GM12878 (cell line): Measurements from ENCODE around the gene CCDC15. TPM values are rescaled to one million over a fixed set of nuclear protein-coding genes. Genes with fewer than 3 reads are reported as not detected.

Source experiments
- ASH2L ChIP-seq: fragments of 300-600, 200-600 bp; sonication (generic); IDR thresholded peaks from 2 replicates; pipeline ENCODE4 v1.6.1; 2017; ENCODE audit warnings: low read depth, mild to moderate bottlenecking, borderline replicate concordance
- CBFB ChIP-seq: IDR thresholded peaks from 2 replicates; pipeline ENCODE4 v1.6.1; 2016; ENCODE audit warnings: antibody characterized with exemption, low read depth
- GABPA ChIP-seq: IDR thresholded peaks from 2 replicates; pipeline ENCODE4 v1.6.1; 2014; ENCODE audit warnings: antibody characterized with exemption, low read depth, mild to moderate bottlenecking, inconsistent platforms
- HSF1 ChIP-seq: fragments of 150-350 bp; IDR thresholded peaks from 2 replicates; pipeline ENCODE4 v1.6.1; 2014; ENCODE audit warnings: mild to moderate bottlenecking, low read depth, low read length
- REST ChIP-seq: IDR thresholded peaks from 2 replicates; pipeline ENCODE4 v1.6.1; 2012; ENCODE audit warnings: mild to moderate bottlenecking, low read depth, low read length
- SP1 ChIP-seq: IDR thresholded peaks from one replicate; pipeline ENCODE4 v1.6.1; 2011; ENCODE audit warnings: low read depth, low read length
- STAT1 ChIP-seq: fragments of 450-650 bp; conservative IDR thresholded peaks from 2 replicates; pipeline ENCODE4 v1.6.1; 2014; ENCODE audit warnings: antibody characterized with exemption, mild to moderate bottlenecking
- STAT3 ChIP-seq: IDR thresholded peaks from 2 replicates; pipeline ENCODE4 v1.6.1; 2011; ENCODE audit warnings: low read depth, low read length, improper control_type of control experiment
- ZNF24 ChIP-seq: fragments of 450-650 bp; IDR thresholded peaks from 2 replicates; pipeline ENCODE4 v1.6.1; 2017; ENCODE audit warnings: antibody characterized with exemption, mild to moderate bottlenecking
- ZNF384 ChIP-seq: IDR thresholded peaks from 2 replicates; pipeline ENCODE4 v1.6.1; 2012; ENCODE audit warnings: low read depth, mild to moderate bottlenecking, low read length, improper control_type of control experiment, borderline replicate concordance
- polyA plus RNA-seq, 11 experiments: library from polyadenylated mRNA; depleted of rRNA in 4 of 11; unstranded in 6 of 11; stranded (reverse) in 5 of 11; fragments of >200 nt; fragmentation: Nextera tagmentation in 4 of 11; fragmentation: Illumina TruSeq in 1 of 11; extraction: Ambion mirVana in 4 of 11; extraction: Trizol in 1 of 11; gene quantifications; 1 replicate in 1 of 11; 2 replicates in 10 of 11; pipeline versions ENCODE4 v1.2.1 to v1.2.3, GENCODE V29; 2011 to 2016; ENCODE audit warnings: inconsistent platforms in 2 of 11, missing spikeins in 2 of 11, low read depth in 1 of 11
- total RNA-seq, 4 experiments: library from RNA; depleted of rRNA in 3 of 4; stranded (reverse); fragments of >200 nt in 3 of 4; fragmentation: Illumina TruSeq in 1 of 4; extraction: Trizol in 1 of 4; gene quantifications; 2 replicates each; pipeline versions ENCODE4 v1.2.1 to v1.2.3, GENCODE V29; 2013 to 2021

Gene CCDC15
- total and polyA plus RNA-seq, 10 of the 15 experiments (the other 5 are each of a cell fraction or from before 2014, with no cell fraction given) = 2.0 to 5.3 (median 3.3) TPM

- TF ChIP-seq REST (no peak), STAT3 (no peak), CBFB (no peak), ZNF384 (no peak), GABPA (no peak), ZNF24 (no peak), SP1 (no peak), STAT1 (no peak), HSF1 (no peak), ASH2L (no peak)
These were observed 7.3 kb upstream of the CCDC15 start (continued) for GRCh38 chr11:124946735-124947141.
